Transverse colon (tissue), 4 donors: ENCODE results near the gene PRICKLE4. TPM values are rescaled to one million over a fixed set of nuclear protein-coding genes. Genes with fewer than 3 reads are reported as not detected.

ENCODE experiments used
- DNase-seq: peaks from one replicate; pipeline ENCODE4 v3.0.0-alpha.2; 2019
- H3K27ac ChIP-seq, 4 donors: fragments of 200-600 bp; sonication (generic); 2 replicates each; pipeline ENCODE4 v1.5.1; 2016 to 2018; ENCODE audit warnings: inconsistent platforms in 4 of 4
- H3K27me3 ChIP-seq: fragments of 200-600 bp; sonication (generic); 2 replicates; pipeline ENCODE4 v1.5.1; 2017; ENCODE audit warnings: inconsistent platforms
- H3K36me3 ChIP-seq, 4 donors: fragments of 200-600 bp; sonication (generic); 2 replicates each; pipeline ENCODE4 v1.5.1; 2017 to 2019; ENCODE audit warnings: inconsistent platforms in 4 of 4
- H3K4me1 ChIP-seq, 4 donors: fragments of 200-600 bp; sonication (generic); 2 replicates each; pipeline ENCODE4 v1.5.1; 2017 to 2020; ENCODE audit warnings: inconsistent platforms in 4 of 4
- H3K4me3 ChIP-seq, 4 donors: fragments of 200-600 bp; sonication (generic); 1 replicate in 1 of 4; 2 replicates in 3 of 4; pipeline versions ENCODE4 v1.5.1 to v1.6.1; 2017 to 2019; ENCODE audit warnings: inconsistent platforms in 4 of 4
- H3K9me3 ChIP-seq, 2 donors: fragments of 200-600 bp; sonication (generic); 2 replicates each; pipeline ENCODE4 v1.5.1; 2017 to 2019; ENCODE audit warnings: inconsistent platforms in 2 of 2
- EP300 ChIP-seq: sonication (generic); formaldehyde crosslinking; IDR thresholded peaks from one replicate; pipeline ENCODE4 v1.6.1; 2017; ENCODE audit warnings: antibody characterized with exemption, low read depth
- POLR2A ChIP-seq: fragments of 450-650 bp; IDR thresholded peaks from one replicate; pipeline ENCODE4 v1.6.1; 2016; ENCODE audit warnings: antibody characterized with exemption, mild to moderate bottlenecking, moderate library complexity
- POLR2AphosphoS5 ChIP-seq, 3 donors: sonication (generic); formaldehyde crosslinking; IDR thresholded peaks; one replicate each; pipeline ENCODE4 v1.6.1; 2016; ENCODE audit warnings: antibody characterized with exemption in 3 of 3
- WGBS, 2 donors: methylation state at CpG; one replicate each; pipeline ENCODE4 v1.1.5; 2018; ENCODE audit warnings: low coverage in 1 of 2; 5-methylcytosine and 5-hydroxymethylcytosine counted together
- in situ Hi-C, 4 donors: fragments of 200-750 bp; cut with MboI; loops; one replicate each; pipeline versions ENCODE4 v1.15.0 to v1.15.1; 2017; ENCODE audit warnings: low sequenced_read_pairs in 3 of 4, low pct_ligation_motif_present in 1 of 4, low pct_unique_long_range_greater_than_20kb in 1 of 4
- intact Hi-C: fragments of 100-400 bp; cut with DNase I; formaldehyde crosslinking; loops from one replicate; pipeline ENCODE4 v1.15.1; 2023; ENCODE audit warnings: low total_unique reads
- total RNA-seq, 4 donors: library from RNA; depleted of rRNA; stranded (reverse); fragments of >200 nt; gene quantifications; one replicate each; pipeline ENCODE4 v1.1.0, GENCODE V29; 2016
- TF ChIP-seq, protein P1 (sequence below), 5 experiments: fragments of 200-600 bp in 3 of 5; fragments of 450-650 bp in 2 of 5; sonication (generic) in 3 of 5; IDR thresholded peaks; 1 replicate in 2 of 5; 2 replicates in 3 of 5; pipeline ENCODE4 v1.5.1; 2016 to 2017; ENCODE audit warnings: antibody characterized with exemption in 5 of 5, inconsistent platforms in 3 of 5, mild to moderate bottlenecking in 2 of 5, moderate library complexity in 1 of 5

PRICKLE4 gene
- total RNA-seq, 4 donors from 2014 or later: 6.7 to 52.0 (median 21.0) TPM

DNA sequence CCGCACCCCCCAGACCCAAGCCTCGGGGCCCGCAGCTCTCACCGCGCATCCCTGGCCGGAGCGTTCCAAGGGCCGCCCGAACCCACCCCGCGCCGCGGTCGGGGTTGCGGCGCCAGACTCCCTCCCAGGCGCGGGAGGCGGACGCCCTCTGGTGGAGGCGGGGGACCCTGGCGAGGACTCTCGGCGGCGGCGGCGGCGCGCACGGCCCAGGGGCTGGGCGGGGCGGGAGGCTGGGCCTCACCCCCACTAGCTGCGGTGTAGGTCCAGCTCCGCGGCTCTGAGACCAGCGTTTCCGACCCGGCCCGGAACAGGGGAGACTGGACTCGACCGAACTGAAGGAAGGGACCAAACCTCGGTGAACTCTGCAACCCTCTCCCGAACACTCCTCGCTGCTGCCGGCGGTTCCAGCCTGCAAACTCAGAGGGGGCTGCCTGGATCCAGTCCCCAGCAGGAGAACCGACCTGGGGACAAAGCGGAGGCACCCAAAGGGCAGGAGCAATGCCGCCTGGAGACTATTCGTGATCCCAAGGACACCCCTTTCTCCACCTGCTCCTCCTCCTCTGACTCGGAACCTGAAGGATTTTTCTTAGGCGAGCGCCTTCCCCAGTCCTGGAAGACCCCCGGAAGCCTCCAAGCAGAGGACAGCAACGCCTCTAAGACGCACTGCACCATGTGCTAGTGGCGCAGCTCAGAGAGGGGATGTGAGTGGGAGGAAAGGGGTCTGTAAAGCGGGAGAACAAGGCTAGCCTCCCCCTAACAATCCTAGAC lies 6.1 kb downstream of the PRICKLE4 start:
- Histone ChIP-seq H3K36me3 (peaks cover 0 to 14% (median 5%) of the 10 kb centered on the region in 4 donors), H3K4me3 (peak overlapping the region; percentile 39 to 96 (median 80)), H3K9me3 (no peaks in the 10 kb centered on the region), H3K27ac (peak overlapping the region; percentile 93 to 96 (median 94)), H3K27me3 (no peaks in the 10 kb centered on the region), H3K4me1 (peaks cover 9 to 21% (median 18%) of the 10 kb centered on the region in 4 donors)
- in situ Hi-C loops: loop anchor here in 2 of 4 donors (5.0 to 25.0 kb wide), 3 partner anchors 126 to 258 kb away; partner anchors contain the start of genes BYSL (in 1 of the 2) and MED20 (in 1 of the 2)
- WGBS, 2 donors: 0% methylated on average over 34 of the region's 58 CpGs; no CpG with 5 or more reads in 1 of the 2 donors
- DNase-seq: peak; percentile 93
- TF ChIP-seq, protein P1, sequence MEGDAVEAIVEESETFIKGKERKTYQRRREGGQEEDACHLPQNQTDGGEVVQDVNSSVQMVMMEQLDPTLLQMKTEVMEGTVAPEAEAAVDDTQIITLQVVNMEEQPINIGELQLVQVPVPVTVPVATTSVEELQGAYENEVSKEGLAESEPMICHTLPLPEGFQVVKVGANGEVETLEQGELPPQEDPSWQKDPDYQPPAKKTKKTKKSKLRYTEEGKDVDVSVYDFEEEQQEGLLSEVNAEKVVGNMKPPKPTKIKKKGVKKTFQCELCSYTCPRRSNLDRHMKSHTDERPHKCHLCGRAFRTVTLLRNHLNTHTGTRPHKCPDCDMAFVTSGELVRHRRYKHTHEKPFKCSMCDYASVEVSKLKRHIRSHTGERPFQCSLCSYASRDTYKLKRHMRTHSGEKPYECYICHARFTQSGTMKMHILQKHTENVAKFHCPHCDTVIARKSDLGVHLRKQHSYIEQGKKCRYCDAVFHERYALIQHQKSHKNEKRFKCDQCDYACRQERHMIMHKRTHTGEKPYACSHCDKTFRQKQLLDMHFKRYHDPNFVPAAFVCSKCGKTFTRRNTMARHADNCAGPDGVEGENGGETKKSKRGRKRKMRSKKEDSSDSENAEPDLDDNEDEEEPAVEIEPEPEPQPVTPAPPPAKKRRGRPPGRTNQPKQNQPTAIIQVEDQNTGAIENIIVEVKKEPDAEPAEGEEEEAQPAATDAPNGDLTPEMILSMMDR (IDR thresholded peaks at IDR 0.05): peak in 4 of 5 experiments; percentile 74 to 92 (median 78)
- peak; percentile 14 to 64 (median 62) for TF ChIP-seq POLR2AphosphoS5 (IDR thresholded peaks at IDR 0.05)
- peak; percentile 27 for TF ChIP-seq POLR2A
- TF ChIP-seq EP300: no peak
- intact Hi-C loops: loop anchor here (5.0 kb wide), 1 partner anchor 136 kb away; the partner anchor contains the start of genes BYSL and MED20

DNA sequence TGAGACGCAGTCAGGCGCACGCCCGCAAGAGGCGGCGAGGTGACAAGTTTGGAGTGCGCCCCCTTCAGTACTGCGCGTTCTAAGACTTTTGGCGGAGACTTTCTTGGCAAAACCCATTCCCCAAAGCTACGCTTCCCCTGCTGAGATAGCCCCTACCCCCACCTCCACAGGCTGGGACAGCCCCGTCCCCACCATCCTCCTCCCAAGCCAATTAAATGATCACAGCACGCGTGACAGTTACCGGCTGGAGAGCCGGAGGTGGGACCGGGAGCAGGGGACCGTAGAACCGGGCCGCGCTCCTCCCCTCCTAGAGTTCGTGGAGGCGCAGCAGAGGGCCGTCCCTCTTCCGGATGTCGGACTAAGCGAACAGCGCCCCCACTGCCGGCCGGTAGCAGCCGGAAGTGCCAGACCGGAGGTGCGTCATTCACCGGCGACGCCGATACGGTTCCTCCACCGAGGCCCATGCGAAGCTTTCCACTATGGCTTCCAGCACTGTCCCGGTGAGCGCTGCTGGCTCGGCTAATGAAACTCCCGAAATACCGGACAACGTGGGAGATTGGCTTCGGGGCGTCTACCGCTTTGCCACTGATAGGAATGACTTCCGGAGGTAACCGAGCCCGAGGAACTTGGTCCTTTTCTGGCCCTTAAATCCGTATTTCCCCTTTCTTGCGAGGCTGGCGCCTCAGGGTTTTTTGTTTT lies 6.8 kb downstream of the PRICKLE4 start, which contains the start of gene TOMM6:
TOMM6 (plus strand) TSS at position 476 of the 699 bp plus-strand sequence; CDS start at position 480, 4 bp downstream.
- TF ChIP-seq, protein P1 (IDR thresholded peaks at IDR 0.05): peak; percentile 89 to 99 (median 95)
- TF ChIP-seq POLR2A (peak; percentile 90), EP300 (no peak), POLR2AphosphoS5 (IDR thresholded peaks at IDR 0.05) (peak; percentile 93 to 96 (median 94))
- intact Hi-C loops (loop anchor here (5.0 kb wide), 1 partner anchor 135 kb away; the partner anchor contains the start of genes BYSL and MED20), in situ Hi-C loops (loop anchor here in 2 of 4 donors (5.0 to 25.0 kb wide), 3 partner anchors 125 to 257 kb away; partner anchors contain the start of genes BYSL (in 1 of the 2) and MED20 (in 1 of the 2))
- WGBS, 2 donors: 0% methylated on average over 52 of the region's 55 CpGs; no CpG with 5 or more reads in 1 of the 2 donors
- no peaks in the 10 kb centered on the region for H3K9me3 ChIP-seq
- H3K27ac ChIP-seq: peak within 1 kb of the TSS; percentile 93 to 96 (median 94)
- peak within 1 kb of the TSS; percentile 70 to 96 (median 90) for H3K4me3 ChIP-seq
- peaks cover 7 to 18% (median 17%) of the 10 kb centered on the region in 4 donors for H3K4me1 ChIP-seq
- no peaks in the 10 kb centered on the region for H3K27me3 ChIP-seq
- DNase-seq: peak; percentile 97
- H3K36me3 ChIP-seq: peaks cover 0 to 14% (median 5%) of the 10 kb centered on the region in 4 donors

DNA sequence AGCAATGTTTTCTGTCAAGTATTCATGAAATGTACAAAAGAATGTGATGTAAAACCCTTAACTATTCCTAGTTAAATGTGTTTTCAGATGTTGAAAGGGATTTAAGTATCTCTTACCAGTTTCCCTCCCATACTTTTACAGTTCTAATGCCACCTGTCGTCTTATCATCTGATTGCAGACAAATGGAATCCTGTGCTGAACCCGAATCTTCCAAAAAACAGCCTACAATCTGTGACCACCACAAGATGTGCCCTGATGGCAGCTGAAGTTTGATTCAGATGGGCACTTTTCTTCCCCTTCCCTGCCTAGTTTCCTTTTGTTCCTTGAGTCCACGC lies 8.8 kb downstream of the PRICKLE4 start:
- Histone ChIP-seq H3K36me3 (peaks cover 0 to 14% (median 5%) of the 10 kb centered on the region in 4 donors), H3K27ac (no peak overlapping the region), H3K4me1 (peaks cover 7 to 18% (median 17%) of the 10 kb centered on the region in 4 donors), H3K27me3 (no peaks in the 10 kb centered on the region), H3K9me3 (no peaks in the 10 kb centered on the region), H3K4me3 (no peak overlapping the region)
- 84 to 89% methylated on average over 3 of the region's 3 CpGs for WGBS, 2 donors
- intact Hi-C loops: loop anchor here (5.0 kb wide), 1 partner anchor 133 kb away; the partner anchor contains the start of genes BYSL and MED20
- in situ Hi-C loops: loop anchor here in 2 of 4 donors (5.0 to 25.0 kb wide), 3 partner anchors 123 to 255 kb away; partner anchors contain the start of genes BYSL (in 1 of the 2) and MED20 (in 1 of the 2)
- no peak for TF ChIP-seq POLR2AphosphoS5 (IDR thresholded peaks at IDR 0.05)
- no peak for TF ChIP-seq EP300
- no peak for TF ChIP-seq POLR2A
- TF ChIP-seq, protein P1 (IDR thresholded peaks at IDR 0.05): no peak
- DNase-seq: no peak
